IPS-20b (cell line): ENCODE results near the gene SPDYE17.
"Not testable (repeated sequence)": the region's sequence is repeated elsewhere in the genome, so short reads cannot be mapped to it uniquely, and the experiment has no call there.

Experiments used
- H3K27ac ChIP-seq: one replicate; pipeline ENCODE4 v1.5.1; 2013; ENCODE audit warnings: low read length
- H3K27me3 ChIP-seq: 2 replicates; pipeline ENCODE4 v1.6.1; 2013; ENCODE audit warnings: mild to moderate bottlenecking, low read length, inconsistent platforms; ENCODE audit not compliant: insufficient read depth
- H3K36me3 ChIP-seq: 2 replicates; pipeline ENCODE4 v1.6.1; 2013; ENCODE audit warnings: low read depth, mild to moderate bottlenecking, inconsistent platforms, low read length, moderate library complexity; ENCODE audit not compliant: insufficient read depth
- H3K4me1 ChIP-seq: 2 replicates; pipeline ENCODE4 v1.6.1; 2013; ENCODE audit warnings: mild to moderate bottlenecking, control low read depth, inconsistent platforms, low read length, moderate library complexity; ENCODE audit not compliant: insufficient read depth
- H3K4me3 ChIP-seq: 2 replicates; pipeline ENCODE4 v1.5.1; 2013; ENCODE audit warnings: mild to moderate bottlenecking, low read length, inconsistent platforms
- H3K9ac ChIP-seq: 2 replicates; pipeline ENCODE4 v1.6.1; 2013; ENCODE audit warnings: low read depth, mild to moderate bottlenecking, inconsistent platforms, low read length, moderate library complexity
- H3K9me3 ChIP-seq: 2 replicates; pipeline ENCODE4 v1.6.1; 2013; ENCODE audit warnings: mild to moderate bottlenecking, low read depth, low read length, inconsistent platforms; ENCODE audit not compliant: insufficient read depth

Gene SPDYE17

DNA sequence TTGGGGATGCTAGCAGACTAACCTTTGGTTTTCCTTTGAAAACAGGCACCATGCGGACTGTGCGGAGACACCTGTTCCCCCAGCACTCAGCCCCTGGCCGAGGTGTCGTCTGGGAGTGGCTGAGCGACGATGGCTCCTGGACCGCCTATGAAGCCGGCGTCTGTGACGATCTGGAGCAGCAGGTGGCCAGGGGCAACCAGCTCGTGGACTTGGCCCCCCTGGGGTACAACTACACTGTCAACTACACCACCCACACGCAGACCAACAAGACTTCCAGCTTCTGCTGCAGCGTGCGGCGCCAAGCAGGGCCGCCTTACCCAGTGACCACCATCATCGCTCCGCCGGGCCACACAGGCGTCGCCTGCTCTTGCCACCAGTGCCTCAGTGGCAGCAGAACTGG lies 51.6 kb downstream of the SPDYE17 start:
- not testable (repeated sequence) for H3K4me1 ChIP-seq, H3K9ac ChIP-seq, H3K27me3 ChIP-seq, H3K4me3 ChIP-seq, H3K27ac ChIP-seq, H3K36me3 ChIP-seq, H3K9me3 ChIP-seq

DNA sequence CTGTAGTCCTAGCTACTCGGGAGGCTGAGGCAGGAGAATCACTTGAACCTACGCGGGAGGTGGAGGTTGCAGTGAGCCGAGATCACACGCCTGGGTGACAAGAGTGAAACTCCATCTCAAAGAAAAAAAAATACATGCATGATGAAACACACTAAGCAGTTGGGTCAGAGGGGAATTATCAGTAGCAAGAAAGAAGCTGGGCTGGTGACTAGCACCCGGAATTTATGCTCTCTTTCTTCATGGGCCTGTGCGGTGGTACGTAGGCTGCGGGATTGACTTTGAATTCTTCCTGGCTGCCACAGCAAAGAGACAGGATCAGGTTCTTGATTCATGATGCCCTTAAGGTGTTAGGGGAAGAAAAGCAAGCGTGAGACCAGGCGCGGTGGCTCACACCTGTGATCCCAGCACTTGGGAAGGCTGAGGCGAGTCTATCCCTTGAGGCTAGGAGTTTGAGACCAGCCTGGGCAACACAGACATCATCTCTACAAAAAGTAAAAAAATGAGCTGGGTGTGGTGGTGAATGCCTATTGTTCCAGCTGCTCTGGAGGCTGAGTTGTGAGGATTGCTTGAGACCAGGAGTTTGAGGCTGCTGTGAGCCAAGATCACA lies 54.3 kb downstream of the SPDYE17 start:
- H3K27ac ChIP-seq, H3K9ac ChIP-seq, H3K4me3 ChIP-seq, H3K4me1 ChIP-seq, H3K27me3 ChIP-seq, H3K9me3 ChIP-seq, H3K36me3 ChIP-seq: not testable (repeated sequence)

DNA sequence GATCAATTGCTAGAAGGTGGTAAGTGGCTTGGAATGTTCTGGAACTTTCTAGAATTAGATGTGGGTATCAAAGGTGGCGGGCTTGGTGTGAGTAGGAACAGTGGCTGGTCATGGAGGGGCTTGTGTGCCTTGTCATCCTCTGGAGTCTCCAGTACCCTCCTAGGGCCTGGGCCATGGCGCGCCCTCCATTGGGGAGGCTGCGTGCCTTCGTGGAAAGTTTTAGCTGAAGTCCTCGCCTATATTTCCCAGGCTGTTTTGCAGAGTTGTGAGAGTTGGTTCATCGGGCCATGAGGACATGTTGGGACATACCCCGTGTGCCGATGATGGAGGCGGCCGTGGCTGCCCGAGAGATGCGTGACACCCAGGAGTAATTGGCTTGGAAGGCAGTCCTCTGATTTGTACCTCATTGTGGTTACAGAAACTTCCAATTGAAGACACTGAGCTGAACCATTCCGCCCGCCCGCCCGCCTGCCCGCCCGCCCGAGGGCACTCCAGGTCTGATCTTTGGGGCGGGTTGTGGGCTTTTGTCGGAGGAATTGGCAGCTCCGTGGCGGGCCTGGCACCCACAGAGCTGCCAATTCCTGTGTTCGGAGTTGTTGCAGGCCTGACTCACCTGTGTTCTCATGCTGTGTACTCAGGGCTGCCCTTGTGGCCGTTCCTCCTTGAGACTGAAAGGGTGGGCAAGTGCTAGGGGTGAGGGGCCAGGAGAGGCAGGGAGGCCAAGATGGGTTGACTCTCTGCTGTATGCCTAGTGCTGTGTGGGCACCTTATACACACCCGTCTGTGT lies 57.2 kb downstream of the SPDYE17 start:
- H3K36me3 ChIP-seq, H3K9me3 ChIP-seq, H3K27me3 ChIP-seq, H3K4me1 ChIP-seq, H3K4me3 ChIP-seq, H3K27ac ChIP-seq, H3K9ac ChIP-seq: not testable (repeated sequence)

DNA sequence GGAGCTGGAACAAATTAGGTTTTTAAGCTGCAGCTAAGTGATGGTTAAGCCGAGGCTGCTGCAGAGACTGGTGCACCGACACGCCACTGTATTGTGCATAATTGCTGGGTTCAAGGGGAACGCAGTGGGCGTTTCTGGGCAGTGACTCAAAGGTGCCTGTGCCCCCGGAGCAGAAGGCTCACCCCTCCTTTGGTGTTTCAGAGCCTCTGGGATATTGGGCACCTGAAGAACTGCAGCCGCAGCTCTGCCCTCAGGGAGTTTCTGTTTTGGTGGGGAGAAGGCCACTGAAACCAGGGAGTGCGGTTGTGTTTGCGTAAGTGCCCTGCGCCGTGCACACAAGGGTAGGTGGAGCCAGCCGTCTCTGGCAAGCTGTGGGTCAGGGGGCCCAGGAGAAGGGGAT lies 57.8 kb downstream of the SPDYE17 start:
- H3K27me3 ChIP-seq, H3K27ac ChIP-seq, H3K9me3 ChIP-seq, H3K9ac ChIP-seq, H3K4me3 ChIP-seq, H3K36me3 ChIP-seq, H3K4me1 ChIP-seq: not testable (repeated sequence)

DNA sequence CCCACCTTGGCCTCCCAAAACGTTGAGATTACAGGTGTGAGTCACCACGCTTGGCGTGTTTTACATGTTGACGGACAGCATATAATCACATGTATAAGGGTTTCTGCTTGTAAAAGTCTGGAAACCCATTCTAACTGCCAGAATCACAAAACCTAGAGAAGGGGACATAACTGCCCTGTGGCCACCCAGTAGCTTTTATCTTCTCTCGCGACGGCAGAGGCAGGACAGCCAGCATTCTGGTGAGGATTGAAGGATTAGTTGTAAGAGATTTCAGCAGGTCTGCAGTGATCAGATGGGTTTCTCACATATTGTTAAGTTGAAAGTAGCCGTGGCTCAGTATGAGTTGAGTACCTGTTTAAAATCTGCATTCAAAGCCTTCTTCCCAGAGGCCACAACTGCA lies 59.8 kb downstream of the SPDYE17 start:
- H3K9ac ChIP-seq, H3K27ac ChIP-seq, H3K9me3 ChIP-seq, H3K4me1 ChIP-seq, H3K27me3 ChIP-seq, H3K4me3 ChIP-seq, H3K36me3 ChIP-seq: not testable (repeated sequence)
